Glomerular endothelial cell (primary cell): ENCODE measurements around the gene MAPK8IP3. TPM values are rescaled to one million over a fixed set of nuclear protein-coding genes. Genes with fewer than 3 reads are reported as not detected.

ENCODE experiments used
- DNase-seq: peaks from one replicate; pipeline ENCODE4 v3.0.0-alpha.2; 2011; ENCODE audit warnings: low read depth, low spot score; ENCODE audit errors: extremely low read depth
- total RNA-seq: library from RNA; depleted of rRNA; stranded (reverse); fragments of >200 nt; gene quantifications from 2 replicates; pipeline ENCODE4 v1.2.3, GENCODE V29; 2015

Gene MAPK8IP3
- total RNA-seq, 1 donor from 2014 or later, result 75.6 TPM

- peak; percentile 99 for DNase-seq
These were observed 76.6 kb downstream of the MAPK8IP3 start, which contains the start of the genes NUBP2 and SPSB3 for GRCh38 chr16:1782408-1783264. Gene NUBP2 (plus strand): TSS chr16:1782960. CDS start chr16:1783021, 61 bp downstream. Gene SPSB3 (minus strand): TSS chr16:1782571. CDS start chr16:1781483, 1,088 bp downstream.

GRCh38 chr16:1784977-1785845 is 79.2 kb downstream of the MAPK8IP3 start:
- no peak for DNase-seq

- DNase-seq, result no peak
These were observed 79.8 kb downstream of the MAPK8IP3 start for GRCh38 chr16:1785846-1786170.

GRCh38 chr16:1786242-1787055 is 80.5 kb downstream of the MAPK8IP3 start:
- DNase-seq, result no peak

GRCh38 chr16:1787056-1787321 is 81.0 kb downstream of the MAPK8IP3 start:
- no peak for DNase-seq

- no peak for DNase-seq
These were observed 81.5 kb downstream of the MAPK8IP3 start for GRCh38 chr16:1787322-1788094.

GRCh38 chr16:1788095-1788707 is 82.2 kb downstream of the MAPK8IP3 start:
- DNase-seq, result no peak

GRCh38 chr16:1788708-1789100 is 82.7 kb downstream of the MAPK8IP3 start:
- no peak for DNase-seq

GRCh38 chr16:1789643-1790045 is 83.6 kb downstream of the MAPK8IP3 start:
- DNase-seq, result no peak

GRCh38 chr16:1790261-1790610 is 84.2 kb downstream of the MAPK8IP3 start:
- no peak for DNase-seq

GRCh38 chr16:1790611-1791255 is 84.7 kb downstream of the MAPK8IP3 start:
- no peak for DNase-seq

- no peak for DNase-seq
These were observed 85.4 kb downstream of the MAPK8IP3 start for GRCh38 chr16:1791256-1791942.

- no peak for DNase-seq
These were observed 86.2 kb downstream of the MAPK8IP3 start for GRCh38 chr16:1791943-1792812.

- DNase-seq, result no peak
These were observed 87.0 kb downstream of the MAPK8IP3 start for GRCh38 chr16:1792836-1793577.

GRCh38 chr16:1793578-1794220 is 87.7 kb downstream of the MAPK8IP3 start, which contains the start of gene IGFALS:
Gene IGFALS (minus strand): TSS chr16:1793705. CDS start chr16:1793652, 53 bp downstream.
- no peak for DNase-seq

GRCh38 chr16:1794221-1794871 is 88.4 kb downstream of the MAPK8IP3 start:
- no peak for DNase-seq
